Transverse colon (tissue), 4 donors: ENCODE measurements around the gene ACP3. TPM values are rescaled to one million over a fixed set of nuclear protein-coding genes. Genes with fewer than 3 reads are reported as not detected.
"Not testable (repeated sequence)": the region's sequence is repeated elsewhere in the genome, so short reads cannot be mapped to it uniquely, and the experiment has no call there.

Source experiments
- DNase-seq: peaks from one replicate; pipeline ENCODE4 v3.0.0-alpha.2; 2019
- H3K27ac ChIP-seq, 4 donors: fragments of 200-600 bp; sonication (generic); 2 replicates each; pipeline ENCODE4 v1.5.1; 2016 to 2018; ENCODE audit warnings: inconsistent platforms in 4 of 4
- H3K27me3 ChIP-seq: fragments of 200-600 bp; sonication (generic); 2 replicates; pipeline ENCODE4 v1.5.1; 2017; ENCODE audit warnings: inconsistent platforms
- H3K36me3 ChIP-seq, 4 donors: fragments of 200-600 bp; sonication (generic); 2 replicates each; pipeline ENCODE4 v1.5.1; 2017 to 2019; ENCODE audit warnings: inconsistent platforms in 4 of 4
- H3K4me1 ChIP-seq, 4 donors: fragments of 200-600 bp; sonication (generic); 2 replicates each; pipeline ENCODE4 v1.5.1; 2017 to 2020; ENCODE audit warnings: inconsistent platforms in 4 of 4
- H3K4me3 ChIP-seq, 4 donors: fragments of 200-600 bp; sonication (generic); 1 replicate in 1 of 4; 2 replicates in 3 of 4; pipeline versions ENCODE4 v1.5.1 to v1.6.1; 2017 to 2019; ENCODE audit warnings: inconsistent platforms in 4 of 4
- H3K9me3 ChIP-seq, 2 donors: fragments of 200-600 bp; sonication (generic); 2 replicates each; pipeline ENCODE4 v1.5.1; 2017 to 2019; ENCODE audit warnings: inconsistent platforms in 2 of 2
- CTCF ChIP-seq, 5 experiments: fragments of 200-600 bp in 3 of 5; fragments of 450-650 bp in 2 of 5; sonication (generic) in 3 of 5; IDR thresholded peaks; 1 replicate in 2 of 5; 2 replicates in 3 of 5; pipeline ENCODE4 v1.5.1; 2016 to 2017; ENCODE audit warnings: antibody characterized with exemption in 5 of 5, inconsistent platforms in 3 of 5, mild to moderate bottlenecking in 2 of 5, moderate library complexity in 1 of 5
- EP300 ChIP-seq: sonication (generic); formaldehyde crosslinking; IDR thresholded peaks from one replicate; pipeline ENCODE4 v1.6.1; 2017; ENCODE audit warnings: antibody characterized with exemption, low read depth
- POLR2A ChIP-seq: fragments of 450-650 bp; IDR thresholded peaks from one replicate; pipeline ENCODE4 v1.6.1; 2016; ENCODE audit warnings: antibody characterized with exemption, mild to moderate bottlenecking, moderate library complexity
- POLR2AphosphoS5 ChIP-seq, 3 donors: sonication (generic); formaldehyde crosslinking; IDR thresholded peaks; one replicate each; pipeline ENCODE4 v1.6.1; 2016; ENCODE audit warnings: antibody characterized with exemption in 3 of 3
- WGBS, 2 donors: methylation state at CpG; one replicate each; pipeline ENCODE4 v1.1.5; 2018; ENCODE audit warnings: low coverage in 1 of 2; 5-methylcytosine and 5-hydroxymethylcytosine counted together
- in situ Hi-C, 4 donors: fragments of 200-750 bp; cut with MboI; loops; one replicate each; pipeline versions ENCODE4 v1.15.0 to v1.15.1; 2017; ENCODE audit warnings: low sequenced_read_pairs in 3 of 4, low pct_ligation_motif_present in 1 of 4, low pct_unique_long_range_greater_than_20kb in 1 of 4
- intact Hi-C: fragments of 100-400 bp; cut with DNase I; formaldehyde crosslinking; loops from one replicate; pipeline ENCODE4 v1.15.1; 2023; ENCODE audit warnings: low total_unique reads
- total RNA-seq, 4 donors: library from RNA; depleted of rRNA; stranded (reverse); fragments of >200 nt; gene quantifications; one replicate each; pipeline ENCODE4 v1.1.0, GENCODE V29; 2016

Gene ACP3
- total RNA-seq, 4 donors from 2014 or later: 3.4 to 22.7 (median 7.6) TPM

DNA sequence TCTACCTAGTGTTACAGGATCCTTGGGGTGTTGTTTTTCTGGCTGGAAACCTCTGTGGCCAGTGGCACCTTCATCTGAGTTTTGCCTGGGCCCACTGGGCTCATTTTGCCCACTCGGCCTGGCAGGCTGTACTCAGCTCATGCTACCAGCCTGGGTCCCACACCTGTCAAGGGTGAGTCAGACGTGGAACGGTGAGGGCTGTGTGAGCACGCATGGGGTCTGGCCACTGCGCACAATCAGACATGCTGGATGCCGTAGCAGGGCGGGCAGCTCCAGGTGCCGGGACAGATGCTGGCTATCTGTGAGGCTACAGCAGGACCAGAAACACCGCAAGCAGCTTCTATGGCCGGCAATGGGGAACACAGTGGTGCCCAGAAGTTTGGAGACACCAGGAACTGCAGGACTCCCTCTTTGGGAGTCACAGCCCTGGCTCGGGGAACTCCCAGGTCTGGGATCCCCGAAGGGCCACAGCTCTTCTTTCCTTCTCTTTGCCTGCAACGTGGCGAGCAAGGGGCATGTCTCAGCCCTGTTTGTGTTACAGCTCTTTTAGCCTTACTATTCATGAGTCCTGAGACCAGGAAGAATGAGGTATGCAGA, 64.2 kb downstream of the ACP3 start:
- intact Hi-C loops (no loop called here), in situ Hi-C loops (no loop called here)
- Histone ChIP-seq H3K4me1 (no peaks in the 10 kb centered on the region), H3K27ac (no peak overlapping the region), H3K27me3 (no peaks in the 10 kb centered on the region), H3K36me3 (no peaks in the 10 kb centered on the region), H3K4me3 (no peak overlapping the region), H3K9me3 (no peaks in the 10 kb centered on the region)
- TF ChIP-seq POLR2A: no peak
- no peak for TF ChIP-seq POLR2AphosphoS5 (IDR thresholded peaks at IDR 0.05)
- no peak for TF ChIP-seq EP300
- no peak for TF ChIP-seq CTCF (IDR thresholded peaks at IDR 0.05)
- 90% methylated on average over 14 of the region's 14 CpGs; no CpG with 5 or more reads in 1 of the 2 donors for WGBS, 2 donors
- DNase-seq: no peak

DNA sequence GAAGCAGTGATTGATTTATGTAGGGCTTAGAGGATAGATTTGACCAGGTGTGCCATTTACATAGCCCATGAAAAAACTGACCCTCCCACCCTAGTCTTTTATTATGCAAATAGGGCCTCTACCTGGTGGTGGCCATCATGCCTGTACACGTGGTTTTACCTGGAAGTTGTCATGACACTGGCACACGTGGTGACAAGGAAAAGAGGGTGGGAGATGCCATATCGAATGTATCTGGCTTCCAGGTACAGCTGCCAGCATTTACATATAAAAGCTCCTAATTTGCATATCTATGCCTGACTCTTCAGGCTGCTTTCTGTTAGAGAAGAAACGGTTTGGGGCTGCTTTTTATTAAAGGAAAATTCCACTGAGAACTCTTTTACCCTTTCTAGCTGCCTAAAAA, 65.1 kb downstream of the ACP3 start:
- H3K4me1 ChIP-seq: no peaks in the 10 kb centered on the region
- TF ChIP-seq EP300: no peak
- TF ChIP-seq CTCF (IDR thresholded peaks at IDR 0.05): no peak
- no peak for TF ChIP-seq POLR2A
- no peak for TF ChIP-seq POLR2AphosphoS5 (IDR thresholded peaks at IDR 0.05)
- no peaks in the 10 kb centered on the region for H3K9me3 ChIP-seq
- H3K27me3 ChIP-seq: no peaks in the 10 kb centered on the region
- in situ Hi-C loops: no loop called here
- 71 to 88% methylated on average over 1 to 4 of the region's 4 CpGs for WGBS, 2 donors
- no peaks in the 10 kb centered on the region for H3K36me3 ChIP-seq
- intact Hi-C loops: no loop called here
- H3K4me3 ChIP-seq: no peak overlapping the region
- no peak for DNase-seq
- no peak overlapping the region for H3K27ac ChIP-seq

DNA sequence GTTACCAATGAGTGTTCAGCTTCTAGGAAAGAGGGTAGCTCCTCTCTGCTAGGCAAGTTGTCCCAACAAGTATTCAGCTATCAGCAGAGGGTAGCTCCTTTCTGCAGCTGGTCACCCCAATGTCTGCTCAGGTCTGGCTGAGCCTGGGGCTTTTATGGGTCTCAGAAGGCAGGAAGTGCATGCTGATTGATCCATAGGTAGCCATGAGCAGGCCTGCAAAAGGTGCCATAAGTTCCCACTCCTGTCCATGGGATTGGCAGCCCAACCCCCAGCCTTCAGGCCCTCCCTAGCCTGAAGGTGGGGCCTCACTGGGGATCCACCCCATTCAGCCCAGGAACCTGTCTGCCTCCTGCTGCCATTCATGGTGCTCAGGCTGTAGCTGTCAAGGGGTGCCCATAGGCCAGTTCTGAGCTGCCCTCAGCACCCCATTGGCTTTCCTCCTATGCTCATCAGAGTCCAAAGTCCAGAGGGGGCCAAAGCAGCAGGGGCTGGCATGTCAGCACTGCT, 65.5 kb downstream of the ACP3 start:
- no peak for TF ChIP-seq POLR2A
- TF ChIP-seq CTCF (IDR thresholded peaks at IDR 0.05): no peak
- no peak for TF ChIP-seq EP300
- no peak for TF ChIP-seq POLR2AphosphoS5 (IDR thresholded peaks at IDR 0.05)

DNA sequence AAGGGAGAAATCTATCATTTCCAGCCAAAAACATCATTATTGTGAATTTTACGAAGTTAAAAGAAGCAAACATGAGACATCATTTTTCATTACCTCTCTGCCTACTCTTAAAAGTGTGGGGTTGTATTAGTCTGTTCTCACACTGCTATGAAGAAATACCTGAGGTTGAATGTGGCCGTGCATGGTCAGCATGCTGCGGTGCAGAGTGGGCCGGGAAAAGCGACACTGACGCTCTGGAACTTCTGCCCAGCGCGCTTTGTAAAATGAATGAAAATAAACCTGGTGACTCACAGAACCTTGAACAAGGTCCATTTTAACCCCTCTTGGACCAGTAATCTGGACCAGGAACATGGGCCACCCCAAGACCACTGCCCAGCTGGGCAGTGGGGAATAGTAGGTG, 69.1 kb downstream of the ACP3 start:
- in situ Hi-C loops: no loop called here
- no peaks in the 10 kb centered on the region for H3K36me3 ChIP-seq
- no peak for DNase-seq
- no peak overlapping the region for H3K27ac ChIP-seq
- H3K27me3 ChIP-seq: no peaks in the 10 kb centered on the region
- 91 to 92% methylated on average over 8 of the region's 8 CpGs for WGBS, 2 donors
- TF ChIP-seq POLR2AphosphoS5 (IDR thresholded peaks at IDR 0.05) (no peak), CTCF (IDR thresholded peaks at IDR 0.05) (no peak), EP300 (no peak), POLR2A (no peak)
- H3K4me3 ChIP-seq: no peak overlapping the region
- H3K9me3 ChIP-seq: no peaks in the 10 kb centered on the region
- no peaks in the 10 kb centered on the region for H3K4me1 ChIP-seq
- intact Hi-C loops: no loop called here

More for the DNA sequence above, 65.5 kb downstream of the ACP3 start:
- H3K4me3 ChIP-seq: no peak overlapping the region
- no peaks in the 10 kb centered on the region for H3K9me3 ChIP-seq
- H3K36me3 ChIP-seq: no peaks in the 10 kb centered on the region
- H3K27ac ChIP-seq: no peak overlapping the region
- in situ Hi-C loops (no loop called here), intact Hi-C loops (no loop called here)
- H3K4me1 ChIP-seq: no peaks in the 10 kb centered on the region
- no peaks in the 10 kb centered on the region for H3K27me3 ChIP-seq
- DNase-seq: no peak

DNA sequence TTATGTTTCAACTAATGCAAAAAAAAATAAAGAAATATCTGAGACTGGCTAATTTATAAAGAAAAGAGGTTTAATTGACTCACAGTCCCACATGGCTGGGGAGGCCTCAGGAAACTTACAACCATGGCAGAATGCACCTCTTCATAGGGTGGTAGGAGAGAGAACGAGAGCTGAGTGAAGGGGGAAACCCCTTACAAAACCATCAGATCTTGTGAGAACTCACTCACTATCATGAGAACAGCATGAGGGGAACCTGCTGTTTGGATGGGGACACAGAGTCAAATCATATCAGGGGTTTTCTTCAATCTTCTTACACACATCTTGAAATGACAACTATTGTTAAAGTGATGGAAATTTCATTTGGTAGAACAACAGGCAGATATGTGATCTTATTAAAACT, 75.5 kb downstream of the ACP3 start:
- H3K4me3 ChIP-seq, H3K36me3 ChIP-seq, H3K27me3 ChIP-seq, intact Hi-C loops, H3K4me1 ChIP-seq, H3K9me3 ChIP-seq, H3K27ac ChIP-seq, DNase-seq, in situ Hi-C loops: not testable (repeated sequence)
- 74 to 100% methylated on average over 1 of the region's 1 CpG for WGBS, 2 donors
